HCT116 (cell line): ENCODE results near the gene RASL10B. TPM values are rescaled to one million over a fixed set of nuclear protein-coding genes. Genes with fewer than 3 reads are reported as not detected.

Experiments used
- ATAC-seq: fragments of 200-7000 bp; cut with Tn5 transposase; 2 replicates; pipeline ENCODE4 v1.9.1; 2020; ENCODE audit warnings: mild to moderate bottlenecking, moderate library complexity
- BruUV-seq: library from RNA; stranded (reverse); fragments of 400-500 nt; replicated peaks from 2 replicates; lab custom pipeline; 2021; lab: Mats Ljungman, UMichigan
- CTCF ChIA-PET: fragments of 300-600 bp; sonication (Branson Sonifier 250); formaldehyde crosslinking; loops from one replicate; lab custom pipeline; 2021; ENCODE audit warnings: antibody characterized with exemption; lab: Charles Lee
- POLR2A ChIA-PET: fragments of 300-600, 350-600 bp; sonication (Branson Sonifier 250); formaldehyde crosslinking; loops from one replicate; lab custom pipeline; 2021; ENCODE audit warnings: antibody characterized with exemption; lab: Charles Lee
- RAD21 ChIA-PET, 2 experiments: fragments of 300-600 bp; sonication (Branson Sonifier 250); formaldehyde crosslinking; loops; one replicate each; lab custom pipeline; 2023; ENCODE audit warnings: low total read pairs in 2 of 2; ENCODE audit not compliant: uncharacterized antibody in 2 of 2, unreplicated experiment in 2 of 2, low non-redundant PET in 1 of 2; lab: Charles Lee
- DNase-seq: peaks from one replicate; pipeline ENCODE4 v3.0.0-alpha.2; 2010; ENCODE audit warnings: low read depth, low spot score
- H2AFZ ChIP-seq: fragments of 200-600 bp; shearing (Covaris generic), sonication (generic); 2 replicates; pipeline ENCODE4 v1.6.1; 2017; ENCODE audit warnings: low read depth, mixed run types, mixed read lengths, antibody characterized with exemption, low read length; ENCODE audit not compliant: poor library complexity, severe bottlenecking
- H3K27ac ChIP-seq: 2 replicates; pipeline ENCODE4 v1.5.1; 2012; ENCODE audit warnings: low read depth, low read length
- H3K27me3 ChIP-seq: fragments of 200-600 bp; sonication (generic); 2 replicates; pipeline ENCODE4 v1.6.1; 2016; ENCODE audit warnings: mixed run types, low read length, mixed read lengths; ENCODE audit not compliant: insufficient read depth
- H3K36me3 ChIP-seq, 2 experiments: fragments of 200-500 bp in 1 of 2; fragments of 200-600 bp in 1 of 2; sonication (Bioruptor generic) in 1 of 2; sonication (generic) in 1 of 2; 2 replicates each; pipeline versions ENCODE4 v1.5.1 to v1.6.1; 2014 to 2016; ENCODE audit warnings: low read length in 2 of 2, inconsistent platforms in 1 of 2, mixed read lengths in 1 of 2, mixed run types in 1 of 2; ENCODE audit not compliant: insufficient read depth in 2 of 2, control insufficient read depth in 1 of 2
- H3K4me1 ChIP-seq, 2 experiments: fragments of 200-600 bp in 1 of 2; sonication (generic) in 1 of 2; 2 replicates each; pipeline versions ENCODE4 v1.5.1 to v1.6.1; 2012 to 2017; ENCODE audit warnings: low read length in 2 of 2, inconsistent platforms in 1 of 2, mild to moderate bottlenecking in 1 of 2, mixed read lengths in 1 of 2, mixed run types in 1 of 2, moderate library complexity in 1 of 2; ENCODE audit not compliant: insufficient read depth in 2 of 2, control insufficient read depth in 1 of 2
- H3K4me2 ChIP-seq: fragments of 200-600 bp; sonication (generic); 2 replicates; pipeline ENCODE4 v1.6.1; 2017; ENCODE audit warnings: mixed run types, low read length, mixed read lengths
- H3K4me3 ChIP-seq, 2 experiments: fragments of 200-600 bp in 1 of 2; sonication (generic) in 1 of 2; replicated peaks in 1 of 2; 2 replicates each; pipeline ENCODE4 v1.5.1; 2011 to 2016; ENCODE audit warnings: low read length in 2 of 2, control low read depth in 1 of 2, low read depth in 1 of 2, mild to moderate bottlenecking in 1 of 2, mixed read lengths in 1 of 2, mixed run types in 1 of 2
- H3K79me2 ChIP-seq: fragments of 200-600 bp; sonication (generic); 2 replicates; pipeline ENCODE4 v1.6.1; 2017; ENCODE audit warnings: mild to moderate bottlenecking, mixed run types, low read length, moderate library complexity, mixed read lengths; ENCODE audit not compliant: insufficient read depth
- H3K9ac ChIP-seq: fragments of 200-600 bp; sonication (generic); 2 replicates; pipeline ENCODE4 v1.6.1; 2016; ENCODE audit warnings: low read length, mixed read lengths
- H3K9me2 ChIP-seq: fragments of 200-600 bp; sonication (generic), shearing (Covaris generic); 2 replicates; pipeline ENCODE4 v1.6.1; 2017; ENCODE audit warnings: mixed run types, mild to moderate bottlenecking, moderate library complexity; ENCODE audit not compliant: insufficient read depth
- H3K9me3 ChIP-seq, 2 experiments: fragments of 200-500 bp in 1 of 2; fragments of 200-600 bp in 1 of 2; sonication (Bioruptor generic) in 1 of 2; sonication (generic) in 1 of 2; 2 replicates each; pipeline ENCODE4 v1.6.1; 2014 to 2017; ENCODE audit warnings: low read length in 2 of 2, mixed read lengths in 2 of 2, inconsistent platforms in 1 of 2, low read depth in 1 of 2, mild to moderate bottlenecking in 1 of 2, mixed run types in 1 of 2, moderate library complexity in 1 of 2; ENCODE audit not compliant: control insufficient read depth in 1 of 2, insufficient read depth in 1 of 2
- H4K20me1 ChIP-seq: fragments of 200-600 bp; sonication (generic), shearing (Covaris generic); 2 replicates; pipeline ENCODE4 v1.6.1; 2017; ENCODE audit warnings: mixed run types, mild to moderate bottlenecking, moderate library complexity; ENCODE audit not compliant: insufficient read depth
- CBX3 ChIP-seq: IDR thresholded peaks from 2 replicates; pipeline ENCODE4 v1.6.1; 2012; ENCODE audit warnings: low read depth
- CEBPB ChIP-seq: IDR thresholded peaks from 2 replicates; pipeline ENCODE4 v1.6.1; 2012; ENCODE audit warnings: low read depth
- EGR1 ChIP-seq: IDR thresholded peaks from 2 replicates; pipeline ENCODE4 v1.6.1; 2012; ENCODE audit warnings: low read depth
- ELF1 ChIP-seq: IDR thresholded peaks from 2 replicates; pipeline ENCODE4 v1.6.1; 2012; ENCODE audit warnings: low read depth, borderline replicate concordance
- EZH2 ChIP-seq: fragments of 200-600 bp; sonication (generic); IDR thresholded peaks from 2 replicates; pipeline ENCODE4 v1.6.1; 2017; ENCODE audit warnings: antibody characterized with exemption, mixed run types
- EZH2phosphoT487 ChIP-seq: fragments of 200-600 bp; IDR thresholded peaks from 2 replicates; pipeline ENCODE4 v1.6.1; 2018; ENCODE audit warnings: antibody characterized with exemption, borderline replicate concordance
- JUND ChIP-seq: IDR thresholded peaks from 2 replicates; pipeline ENCODE4 v1.6.1; 2012
- POLR2A ChIP-seq: IDR thresholded peaks from 2 replicates; pipeline ENCODE4 v1.7.0; 2011; ENCODE audit warnings: borderline replicate concordance; ENCODE audit not compliant: insufficient read depth, insufficient read length; ENCODE audit errors: extremely low read depth
- POLR2AphosphoS5 ChIP-seq: IDR thresholded peaks from 2 replicates; pipeline ENCODE4 v1.6.1; 2011; ENCODE audit warnings: mild to moderate bottlenecking, low read depth, low read length, moderate library complexity
- RAD21 ChIP-seq: IDR thresholded peaks from 2 replicates; pipeline ENCODE4 v1.6.1; 2012; ENCODE audit warnings: low read depth, mild to moderate bottlenecking
- SP1 ChIP-seq: IDR thresholded peaks from 2 replicates; pipeline ENCODE4 v1.6.1; 2012; ENCODE audit warnings: low read depth
- SRF ChIP-seq: IDR thresholded peaks from 2 replicates; pipeline ENCODE4 v1.6.1; 2012; ENCODE audit warnings: low read depth
- TCF7L2 ChIP-seq: IDR thresholded peaks from 2 replicates; pipeline ENCODE4 v1.7.0; 2011; ENCODE audit warnings: borderline replicate concordance, inconsistent platforms; ENCODE audit not compliant: insufficient read depth, insufficient read length; ENCODE audit errors: extremely low read depth
- ZFX ChIP-seq: fragments of 450-650 bp; IDR thresholded peaks from 2 replicates; pipeline ENCODE4 v1.6.1; 2017
- intact Hi-C: fragments of 100-400 bp; cut with micrococcal nuclease; formaldehyde crosslinking; loops from 2 replicates; pipeline ENCODE4 v1.10.0; 2022
- total RNA-seq: library from RNA; stranded (reverse); gene quantifications from one replicate; pipeline ENCODE4 v1.2.1, GENCODE V29; 2021; ENCODE audit not compliant: unreplicated experiment
- TF ChIP-seq, protein P1 (sequence below): IDR thresholded peaks from 2 replicates; pipeline ENCODE4 v1.6.1; 2012
- TF ChIP-seq, protein P2 (sequence below): IDR thresholded peaks from 2 replicates; pipeline ENCODE4 v1.6.1; 2012; ENCODE audit warnings: low read depth
- TF ChIP-seq, protein P3 (sequence below): IDR thresholded peaks from 2 replicates; pipeline ENCODE4 v1.6.1; 2012
- TF ChIP-seq, protein P4 (sequence below), 3 experiments: fragments of 200-600 bp in 1 of 3; sonication (generic) in 1 of 3; IDR thresholded peaks in 2 of 3; conservative IDR thresholded peaks in 1 of 3; 2 replicates each; pipeline ENCODE4 v1.5.1; 2012 to 2017; ENCODE audit warnings: low read depth in 2 of 3, low read length in 2 of 3, antibody characterized with exemption in 1 of 3, borderline replicate concordance in 1 of 3, control low read depth in 1 of 3, mild to moderate bottlenecking in 1 of 3, mixed read lengths in 1 of 3, mixed run types in 1 of 3, moderate library complexity in 1 of 3; ENCODE audit not compliant: insufficient read depth in 1 of 3
- TF ChIP-seq, protein P5 (sequence below): IDR thresholded peaks from 2 replicates; pipeline ENCODE4 v1.6.1; 2011; ENCODE audit warnings: mild to moderate bottlenecking, low read length, moderate library complexity; ENCODE audit not compliant: insufficient replicate concordance; ENCODE audit errors: extremely low read depth

Gene RASL10B
- total RNA-seq, 1 experiment from 2014 or later, result 0.15 TPM

DNA sequence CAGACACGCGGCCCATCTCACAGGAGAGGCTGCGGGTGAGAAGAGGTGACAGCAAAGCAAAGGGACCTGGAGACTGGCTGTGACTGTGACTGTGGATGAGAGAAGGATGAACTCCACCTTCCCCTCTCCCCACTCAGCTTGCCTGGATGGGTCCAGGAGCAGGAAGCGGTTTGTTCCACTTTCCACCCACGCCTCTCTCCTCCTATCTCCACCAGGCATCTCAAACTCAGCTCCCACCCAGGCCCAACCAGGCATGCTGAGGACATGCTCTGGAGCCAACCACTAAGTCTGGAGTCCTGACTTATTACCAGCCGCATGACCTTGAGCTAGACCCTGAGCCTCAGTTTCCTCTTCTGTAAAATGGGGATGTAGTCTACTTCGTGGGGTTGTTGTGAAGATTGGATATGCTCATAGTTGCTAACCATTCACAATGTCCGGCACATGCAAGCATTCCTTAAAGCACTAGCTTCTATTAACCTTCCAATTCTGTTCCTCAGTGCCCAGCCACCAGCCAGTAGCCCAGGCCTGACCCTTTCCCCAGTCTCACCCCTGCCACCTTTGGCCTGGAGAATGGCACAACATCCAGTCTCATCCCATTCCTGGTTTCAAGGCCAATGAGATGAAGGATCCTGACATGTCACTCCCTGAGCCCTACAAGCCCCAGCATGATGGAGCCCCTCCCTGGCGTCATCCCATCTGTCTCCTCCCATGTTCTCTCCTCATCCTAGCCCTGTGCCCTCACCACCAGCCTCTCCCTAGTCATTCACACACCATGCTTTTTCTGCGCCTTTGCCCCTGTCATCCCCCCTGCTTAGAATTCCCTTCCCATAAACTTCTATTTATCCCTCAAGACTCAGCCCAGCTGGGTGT, 19.3 kb downstream of the RASL10B start:
- no peak overlapping the region for H3K9ac ChIP-seq
- no peak overlapping the region for H3K4me2 ChIP-seq
- no peaks in the 10 kb centered on the region for H4K20me1 ChIP-seq
- no peaks in the 10 kb centered on the region for H3K9me2 ChIP-seq
- H3K27ac ChIP-seq, result no peak overlapping the region
- ChIA-PET POLR2A (no interaction called here), CTCF (interaction anchor here (1.5 kb wide), 1 partner anchor 13 kb away, joined by 3 read pairs; no protein-coding TSS in a partner anchor), RAD21 (no interaction called here)
- H3K36me3 ChIP-seq, result no peaks in the 10 kb centered on the region
- ATAC-seq, result no peak
- intact Hi-C loops, result no loop called here
- H2AFZ ChIP-seq, result no peak overlapping the region
- peaks cover 4% of the 10 kb centered on the region; the same call in 1 of the 2 replicates for H3K27me3 ChIP-seq
- BruUV-seq, result no TSS peak
- no peak overlapping the region for H3K4me3 ChIP-seq
- no peaks in the 10 kb centered on the region for H3K4me1 ChIP-seq
- no peak for DNase-seq
- H3K79me2 ChIP-seq, result no peaks in the 10 kb centered on the region
- no peaks in the 10 kb centered on the region for H3K9me3 ChIP-seq
- TF ChIP-seq CEBPB (no peak), TCF7L2 (no peak), RAD21 (no peak), EZH2phosphoT487 (no peak), CBX3 (no peak), ELF1 (no peak), POLR2AphosphoS5 (no peak), SP1 (no peak), EGR1 (no peak), POLR2A (no peak), JUND (no peak), EZH2 (no peak), ZFX (no peak), SRF (no peak)
- TF ChIP-seq, protein P1, sequence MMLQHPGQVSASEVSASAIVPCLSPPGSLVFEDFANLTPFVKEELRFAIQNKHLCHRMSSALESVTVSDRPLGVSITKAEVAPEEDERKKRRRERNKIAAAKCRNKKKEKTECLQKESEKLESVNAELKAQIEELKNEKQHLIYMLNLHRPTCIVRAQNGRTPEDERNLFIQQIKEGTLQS, result no peak
- TF ChIP-seq, protein P2, sequence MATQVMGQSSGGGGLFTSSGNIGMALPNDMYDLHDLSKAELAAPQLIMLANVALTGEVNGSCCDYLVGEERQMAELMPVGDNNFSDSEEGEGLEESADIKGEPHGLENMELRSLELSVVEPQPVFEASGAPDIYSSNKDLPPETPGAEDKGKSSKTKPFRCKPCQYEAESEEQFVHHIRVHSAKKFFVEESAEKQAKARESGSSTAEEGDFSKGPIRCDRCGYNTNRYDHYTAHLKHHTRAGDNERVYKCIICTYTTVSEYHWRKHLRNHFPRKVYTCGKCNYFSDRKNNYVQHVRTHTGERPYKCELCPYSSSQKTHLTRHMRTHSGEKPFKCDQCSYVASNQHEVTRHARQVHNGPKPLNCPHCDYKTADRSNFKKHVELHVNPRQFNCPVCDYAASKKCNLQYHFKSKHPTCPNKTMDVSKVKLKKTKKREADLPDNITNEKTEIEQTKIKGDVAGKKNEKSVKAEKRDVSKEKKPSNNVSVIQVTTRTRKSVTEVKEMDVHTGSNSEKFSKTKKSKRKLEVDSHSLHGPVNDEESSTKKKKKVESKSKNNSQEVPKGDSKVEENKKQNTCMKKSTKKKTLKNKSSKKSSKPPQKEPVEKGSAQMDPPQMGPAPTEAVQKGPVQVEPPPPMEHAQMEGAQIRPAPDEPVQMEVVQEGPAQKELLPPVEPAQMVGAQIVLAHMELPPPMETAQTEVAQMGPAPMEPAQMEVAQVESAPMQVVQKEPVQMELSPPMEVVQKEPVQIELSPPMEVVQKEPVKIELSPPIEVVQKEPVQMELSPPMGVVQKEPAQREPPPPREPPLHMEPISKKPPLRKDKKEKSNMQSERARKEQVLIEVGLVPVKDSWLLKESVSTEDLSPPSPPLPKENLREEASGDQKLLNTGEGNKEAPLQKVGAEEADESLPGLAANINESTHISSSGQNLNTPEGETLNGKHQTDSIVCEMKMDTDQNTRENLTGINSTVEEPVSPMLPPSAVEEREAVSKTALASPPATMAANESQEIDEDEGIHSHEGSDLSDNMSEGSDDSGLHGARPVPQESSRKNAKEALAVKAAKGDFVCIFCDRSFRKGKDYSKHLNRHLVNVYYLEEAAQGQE, result no peak
- TF ChIP-seq, protein P3, sequence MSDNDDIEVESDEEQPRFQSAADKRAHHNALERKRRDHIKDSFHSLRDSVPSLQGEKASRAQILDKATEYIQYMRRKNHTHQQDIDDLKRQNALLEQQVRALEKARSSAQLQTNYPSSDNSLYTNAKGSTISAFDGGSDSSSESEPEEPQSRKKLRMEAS, result no peak
- TF ChIP-seq, protein P4, sequence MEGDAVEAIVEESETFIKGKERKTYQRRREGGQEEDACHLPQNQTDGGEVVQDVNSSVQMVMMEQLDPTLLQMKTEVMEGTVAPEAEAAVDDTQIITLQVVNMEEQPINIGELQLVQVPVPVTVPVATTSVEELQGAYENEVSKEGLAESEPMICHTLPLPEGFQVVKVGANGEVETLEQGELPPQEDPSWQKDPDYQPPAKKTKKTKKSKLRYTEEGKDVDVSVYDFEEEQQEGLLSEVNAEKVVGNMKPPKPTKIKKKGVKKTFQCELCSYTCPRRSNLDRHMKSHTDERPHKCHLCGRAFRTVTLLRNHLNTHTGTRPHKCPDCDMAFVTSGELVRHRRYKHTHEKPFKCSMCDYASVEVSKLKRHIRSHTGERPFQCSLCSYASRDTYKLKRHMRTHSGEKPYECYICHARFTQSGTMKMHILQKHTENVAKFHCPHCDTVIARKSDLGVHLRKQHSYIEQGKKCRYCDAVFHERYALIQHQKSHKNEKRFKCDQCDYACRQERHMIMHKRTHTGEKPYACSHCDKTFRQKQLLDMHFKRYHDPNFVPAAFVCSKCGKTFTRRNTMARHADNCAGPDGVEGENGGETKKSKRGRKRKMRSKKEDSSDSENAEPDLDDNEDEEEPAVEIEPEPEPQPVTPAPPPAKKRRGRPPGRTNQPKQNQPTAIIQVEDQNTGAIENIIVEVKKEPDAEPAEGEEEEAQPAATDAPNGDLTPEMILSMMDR (IDR thresholded peaks at IDR 0.05 in 2 of 3, conservative IDR thresholded peaks at IDR 0.05 in 1 of 3; ENCODE audit: borderline replicate concordance in 1 of 3, insufficient read depth in 1 of 3, low read depth in 2 of 3, low read length in 2 of 3), result no peak
- TF ChIP-seq, protein P5, sequence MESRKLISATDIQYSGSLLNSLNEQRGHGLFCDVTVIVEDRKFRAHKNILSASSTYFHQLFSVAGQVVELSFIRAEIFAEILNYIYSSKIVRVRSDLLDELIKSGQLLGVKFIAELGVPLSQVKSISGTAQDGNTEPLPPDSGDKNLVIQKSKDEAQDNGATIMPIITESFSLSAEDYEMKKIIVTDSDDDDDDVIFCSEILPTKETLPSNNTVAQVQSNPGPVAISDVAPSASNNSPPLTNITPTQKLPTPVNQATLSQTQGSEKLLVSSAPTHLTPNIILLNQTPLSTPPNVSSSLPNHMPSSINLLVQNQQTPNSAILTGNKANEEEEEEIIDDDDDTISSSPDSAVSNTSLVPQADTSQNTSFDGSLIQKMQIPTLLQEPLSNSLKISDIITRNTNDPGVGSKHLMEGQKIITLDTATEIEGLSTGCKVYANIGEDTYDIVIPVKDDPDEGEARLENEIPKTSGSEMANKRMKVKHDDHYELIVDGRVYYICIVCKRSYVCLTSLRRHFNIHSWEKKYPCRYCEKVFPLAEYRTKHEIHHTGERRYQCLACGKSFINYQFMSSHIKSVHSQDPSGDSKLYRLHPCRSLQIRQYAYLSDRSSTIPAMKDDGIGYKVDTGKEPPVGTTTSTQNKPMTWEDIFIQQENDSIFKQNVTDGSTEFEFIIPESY, result no peak
